ENCODE results near the gene PIK3R2.
"Not testable (repeated sequence)": the region's sequence is repeated elsewhere in the genome, so short reads cannot be mapped to it uniquely, and the experiment has no call there.

The PIK3R2 gene

GRCh38 chr19:18152817-18153555 is at the start of gene PIK3R2:
Gene PIK3R2, plus strand, starts transcription at chr19:18153163. Its CDS starts 2,717 bp downstream, at chr19:18155880.
- Histone ChIP-seq H3K9ac (ENCODE audit: insufficient read length, low read depth) (peak within 1 kb of the TSS; percentile 93), H3K9me3 (ENCODE audit: insufficient read depth, low read length) (no peaks in the 10 kb centered on the region), H3K4me1 (ENCODE audit: insufficient read depth, insufficient read length) (peaks cover 31% of the 10 kb centered on the region), H3K36me3 (ENCODE audit: insufficient read depth, insufficient read length, low read length) (peaks cover 28% of the 10 kb centered on the region), H3K4me3 (ENCODE audit: insufficient read length, low read depth) (peak within 1 kb of the TSS; percentile 87), H3K27me3 (ENCODE audit: insufficient read depth, insufficient read length) (no peaks in the 10 kb centered on the region)
- peak; percentile 98 for DNase-seq (ENCODE audit: low read depth, low spot score)
- TF ChIP-seq SUZ12 (IDR thresholded peaks at IDR 0.05; ENCODE audit: extremely low read depth, insufficient read depth, insufficient read length): no peak
- no peak for TF ChIP-seq YY1 (IDR thresholded peaks at IDR 0.05; ENCODE audit: insufficient read depth, insufficient read length)
- TF ChIP-seq ZNF274 (IDR thresholded peaks at IDR 0.05; ENCODE audit: low read depth, low read length): no peak

GRCh38 chr19:18104793-18105131 is 48.2 kb upstream of the PIK3R2 start:
- Histone ChIP-seq H3K4me1 (ENCODE audit: insufficient read depth, insufficient read length) (peaks cover 17% of the 10 kb centered on the region), H3K9me3 (ENCODE audit: insufficient read depth, low read length) (no peaks in the 10 kb centered on the region), H3K27me3 (ENCODE audit: insufficient read depth, insufficient read length) (peaks cover 17% of the 10 kb centered on the region), H3K36me3 (ENCODE audit: insufficient read depth, insufficient read length, low read length) (no peaks in the 10 kb centered on the region), H3K9ac (ENCODE audit: insufficient read length, low read depth) (peak overlapping the region; percentile 42), H3K4me3 (ENCODE audit: insufficient read length, low read depth) (peak overlapping the region; percentile 27)
- DNase-seq (ENCODE audit: low read depth, low spot score): no peak
- no peak for TF ChIP-seq YY1 (IDR thresholded peaks at IDR 0.05; ENCODE audit: insufficient read depth, insufficient read length)
- no peak for TF ChIP-seq ZNF274 (IDR thresholded peaks at IDR 0.05; ENCODE audit: low read depth, low read length)
- TF ChIP-seq SUZ12 (IDR thresholded peaks at IDR 0.05; ENCODE audit: extremely low read depth, insufficient read depth, insufficient read length): no peak

- not testable (repeated sequence) for H3K9ac ChIP-seq (ENCODE audit: insufficient read length, low read depth); H3K4me3 ChIP-seq (ENCODE audit: insufficient read length, low read depth); DNase-seq (ENCODE audit: low read depth, low spot score); H3K36me3 ChIP-seq (ENCODE audit: insufficient read depth, insufficient read length, low read length); H3K9me3 ChIP-seq (ENCODE audit: insufficient read depth, low read length)
- H3K4me1 ChIP-seq (ENCODE audit: insufficient read depth, insufficient read length): peaks cover 17% of the 10 kb centered on the region
- peaks cover 22% of the 10 kb centered on the region for H3K27me3 ChIP-seq (ENCODE audit: insufficient read depth, insufficient read length)
Measured at GRCh38 chr19:18105259-18105658, 47.7 kb upstream of the PIK3R2 start.

GRCh38 chr19:18107235-18107634 is 45.7 kb upstream of the PIK3R2 start:
- peaks cover 18% of the 10 kb centered on the region for H3K4me1 ChIP-seq (ENCODE audit: insufficient read depth, insufficient read length)
- no peaks in the 10 kb centered on the region for H3K9me3 ChIP-seq (ENCODE audit: insufficient read depth, low read length)
- H3K4me3 ChIP-seq (ENCODE audit: insufficient read length, low read depth): no peak overlapping the region
- no peak for DNase-seq (ENCODE audit: low read depth, low spot score)
- TF ChIP-seq ZNF274 (IDR thresholded peaks at IDR 0.05; ENCODE audit: low read depth, low read length) (no peak), SUZ12 (IDR thresholded peaks at IDR 0.05; ENCODE audit: extremely low read depth, insufficient read depth, insufficient read length) (no peak), YY1 (IDR thresholded peaks at IDR 0.05; ENCODE audit: insufficient read depth, insufficient read length) (no peak)
- H3K9ac ChIP-seq (ENCODE audit: insufficient read length, low read depth): no peak overlapping the region
- no peaks in the 10 kb centered on the region for H3K36me3 ChIP-seq (ENCODE audit: insufficient read depth, insufficient read length, low read length)
- H3K27me3 ChIP-seq (ENCODE audit: insufficient read depth, insufficient read length): peaks cover 33% of the 10 kb centered on the region

GRCh38 chr19:18108897-18109296 is 44.1 kb upstream of the PIK3R2 start:
- Histone ChIP-seq H3K9ac (ENCODE audit: insufficient read length, low read depth) (peak overlapping the region; percentile 74), H3K27me3 (ENCODE audit: insufficient read depth, insufficient read length) (peaks cover 33% of the 10 kb centered on the region), H3K4me1 (ENCODE audit: insufficient read depth, insufficient read length) (peaks cover 24% of the 10 kb centered on the region), H3K9me3 (ENCODE audit: insufficient read depth, low read length) (no peaks in the 10 kb centered on the region), H3K36me3 (ENCODE audit: insufficient read depth, insufficient read length, low read length) (no peaks in the 10 kb centered on the region), H3K4me3 (ENCODE audit: insufficient read length, low read depth) (no peak overlapping the region)
- DNase-seq (ENCODE audit: low read depth, low spot score): no peak
- TF ChIP-seq SUZ12 (IDR thresholded peaks at IDR 0.05; ENCODE audit: extremely low read depth, insufficient read depth, insufficient read length): no peak

GRCh38 chr19:18109341-18109732 is 43.6 kb upstream of the PIK3R2 start:
- Histone ChIP-seq H3K4me1 (ENCODE audit: insufficient read depth, insufficient read length) (peaks cover 24% of the 10 kb centered on the region), H3K36me3 (ENCODE audit: insufficient read depth, insufficient read length, low read length) (no peaks in the 10 kb centered on the region), H3K27me3 (ENCODE audit: insufficient read depth, insufficient read length) (peaks cover 33% of the 10 kb centered on the region), H3K9me3 (ENCODE audit: insufficient read depth, low read length) (no peaks in the 10 kb centered on the region), H3K9ac (ENCODE audit: insufficient read length, low read depth) (peak overlapping the region; percentile 74), H3K4me3 (ENCODE audit: insufficient read length, low read depth) (peak overlapping the region; percentile 70)
- no peak for DNase-seq (ENCODE audit: low read depth, low spot score)
- TF ChIP-seq YY1 (IDR thresholded peaks at IDR 0.05; ENCODE audit: insufficient read depth, insufficient read length) (no peak), ZNF274 (IDR thresholded peaks at IDR 0.05; ENCODE audit: low read depth, low read length) (no peak), SUZ12 (IDR thresholded peaks at IDR 0.05; ENCODE audit: extremely low read depth, insufficient read depth, insufficient read length) (no peak)

- H3K9ac ChIP-seq (ENCODE audit: insufficient read length, low read depth): peak overlapping the region; percentile 74
- DNase-seq (ENCODE audit: low read depth, low spot score): no peak
- H3K27me3 ChIP-seq (ENCODE audit: insufficient read depth, insufficient read length): peaks cover 33% of the 10 kb centered on the region
- H3K4me1 ChIP-seq (ENCODE audit: insufficient read depth, insufficient read length): peaks cover 24% of the 10 kb centered on the region
- TF ChIP-seq SUZ12 (IDR thresholded peaks at IDR 0.05; ENCODE audit: extremely low read depth, insufficient read depth, insufficient read length) (no peak), YY1 (IDR thresholded peaks at IDR 0.05; ENCODE audit: insufficient read depth, insufficient read length) (no peak), ZNF274 (IDR thresholded peaks at IDR 0.05; ENCODE audit: low read depth, low read length) (no peak)
- no peaks in the 10 kb centered on the region for H3K9me3 ChIP-seq (ENCODE audit: insufficient read depth, low read length)
- H3K36me3 ChIP-seq (ENCODE audit: insufficient read depth, insufficient read length, low read length): no peaks in the 10 kb centered on the region
- peak overlapping the region; percentile 70 for H3K4me3 ChIP-seq (ENCODE audit: insufficient read length, low read depth)
Measured at GRCh38 chr19:18109733-18110608, 43.0 kb upstream of the PIK3R2 start.
